Lung (tissue), 12 donors: ENCODE measurements around the gene STIM2. TPM values are rescaled to one million over a fixed set of nuclear protein-coding genes. Genes with fewer than 3 reads are reported as not detected.
A peak's percentile ranks its signal among the peaks of the same experiment; 100 is the strongest.

Experiments
- ATAC-seq: fragments of 200-7000 bp; cut with Tn5 transposase; one replicate; pipeline ENCODE4 v1.9.1; 2020; ENCODE audit warnings: moderate number of reproducible peaks; ENCODE audit not compliant: insufficient read depth, low FRiP score
- DNase-seq, 3 donors: peaks; one replicate each; pipeline ENCODE4 v3.0.0-alpha.2; 2013 to 2017
- H3K27ac ChIP-seq, 2 donors: one replicate each; pipeline ENCODE4 v1.5.1; 2013; ENCODE audit warnings: mild to moderate bottlenecking in 2 of 2, moderate library complexity in 2 of 2, control low read depth in 1 of 2, inconsistent platforms in 1 of 2, low read depth in 1 of 2, low read length in 1 of 2
- H3K27me3 ChIP-seq, 3 donors: one replicate each; pipeline ENCODE4 v1.5.1; 2013; ENCODE audit warnings: low read length in 2 of 3; ENCODE audit not compliant: control insufficient read depth in 3 of 3, insufficient read depth in 3 of 3
- H3K36me3 ChIP-seq, 4 donors: one replicate each; pipeline ENCODE4 v1.5.1; 2013; ENCODE audit warnings: low read length in 4 of 4, mild to moderate bottlenecking in 1 of 4, moderate library complexity in 1 of 4; ENCODE audit not compliant: control insufficient read depth in 4 of 4, insufficient read depth in 4 of 4
- H3K4me1 ChIP-seq, 5 donors: one replicate each; pipeline ENCODE4 v1.5.1; 2013; ENCODE audit warnings: low read length in 5 of 5, mild to moderate bottlenecking in 2 of 5, moderate library complexity in 1 of 5; ENCODE audit not compliant: control insufficient read depth in 5 of 5, insufficient read depth in 5 of 5
- H3K4me3 ChIP-seq: one replicate; pipeline ENCODE4 v1.5.1; 2013; ENCODE audit warnings: mild to moderate bottlenecking, control low read depth, moderate library complexity
- H3K9ac ChIP-seq, 2 donors: one replicate each; pipeline ENCODE4 v1.5.1; 2013; ENCODE audit warnings: low read length in 2 of 2, control low read depth in 1 of 2; ENCODE audit not compliant: insufficient read depth in 1 of 2
- H3K9me3 ChIP-seq, 4 donors: one replicate each; pipeline ENCODE4 v1.5.1; 2013; ENCODE audit warnings: low read length in 3 of 4, mild to moderate bottlenecking in 1 of 4, moderate library complexity in 1 of 4; ENCODE audit not compliant: control insufficient read depth in 4 of 4, insufficient read depth in 3 of 4
- CTCF ChIP-seq: IDR thresholded peaks from 2 replicates; pipeline ENCODE4 v1.5.1; 2012; ENCODE audit warnings: mild to moderate bottlenecking; ENCODE audit errors: control extremely low read depth, extremely low read depth
- WGBS, 2 donors: extraction: QIAGEN DNeasy Blood & Tissue Kit; methylation state at CpG; one replicate each; pipeline ENCODE4 v1.1.7; 2013; 5-methylcytosine and 5-hydroxymethylcytosine counted together
- polyA plus RNA-seq, 2 donors: library from polyadenylated mRNA; stranded (reverse); fragments of 200-250 nt; gene quantifications; one replicate each; pipeline ENCODE4 v1.2.1, GENCODE V29; 2013
- total RNA-seq, 2 donors: library from RNA; depleted of rRNA in 1 of 2; stranded (reverse); fragments of >200 nt in 1 of 2; gene quantifications; one replicate each; pipeline ENCODE4 v1.2.1, GENCODE V29; 2014 to 2021
- donor health status: control.
- donor health status: control.
- donor health status: Bipolar disorder and iron deficiency.
- donor health status: healthy.
- donor health status: DM: yes; HTN: yes; CAD: no.

Gene STIM2
- total and polyA plus RNA-seq, 4 donors = 12.7 to 35.5 (median 25.9) TPM

DNA sequence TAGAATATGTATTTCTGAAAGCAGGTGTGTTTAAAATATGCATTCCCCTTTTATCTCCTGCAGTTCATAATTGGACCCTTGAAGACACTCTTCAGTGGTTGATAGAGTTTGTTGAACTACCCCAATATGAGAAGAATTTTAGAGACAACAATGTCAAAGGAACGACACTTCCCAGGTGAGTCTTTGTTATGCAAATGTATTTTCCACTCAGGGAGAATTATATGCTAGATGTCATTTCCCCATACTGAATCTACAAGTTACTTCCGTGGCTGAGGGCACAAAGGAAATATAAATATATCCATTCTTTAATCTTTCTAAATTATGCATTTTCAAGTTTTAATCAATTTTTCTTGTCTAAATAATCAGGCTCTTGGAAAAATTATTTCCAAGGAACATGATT is 134.7 kb downstream of the STIM2 start:
- H3K4me3 ChIP-seq = no peak overlapping the region
- WGBS, 2 donors = 89 to 93% methylated on average over 2 of the region's 2 CpGs
- no peak overlapping the region for H3K9ac ChIP-seq
- H3K36me3 ChIP-seq = no peaks in the 10 kb centered on the region
- no peaks in the 10 kb centered on the region for H3K27me3 ChIP-seq
- DNase-seq = no peak
- no peak overlapping the region for H3K27ac ChIP-seq
- H3K9me3 ChIP-seq = no peaks in the 10 kb centered on the region
- no peak for ATAC-seq
- no peak for TF ChIP-seq CTCF
- peaks cover 0 to 37% (median 15%) of the 10 kb centered on the region in 5 donors for H3K4me1 ChIP-seq

- Histone ChIP-seq H3K4me1 (peaks cover 0 to 36% (median 15%) of the 10 kb centered on the region in 5 donors), H3K9ac (no peak overlapping the region)
Observed at GRCh38 chr4:26996745-26997144, 136.1 kb downstream of the STIM2 start.

DNA sequence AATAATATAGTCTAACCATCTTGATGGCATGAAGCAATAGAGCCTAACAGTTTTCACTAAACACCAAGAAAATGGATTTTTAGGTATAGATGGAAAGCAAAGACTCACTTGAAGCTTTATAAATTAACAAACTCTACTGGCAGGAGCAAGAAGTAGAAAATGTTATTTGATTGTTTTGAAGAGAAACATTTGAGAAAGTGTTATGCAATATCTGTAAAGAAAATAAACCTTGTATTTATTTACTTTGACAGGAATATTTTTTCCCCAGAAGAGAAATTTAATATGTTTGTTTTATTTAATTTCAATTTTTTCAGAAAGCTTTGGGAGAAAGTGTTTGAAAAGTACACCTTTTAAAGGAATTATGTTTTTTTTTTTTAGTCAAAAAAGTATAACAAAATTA is 139.0 kb downstream of the STIM2 start:
- H3K36me3 ChIP-seq = no peaks in the 10 kb centered on the region
- H3K9ac ChIP-seq = no peak overlapping the region
- no peaks in the 10 kb centered on the region for H3K27me3 ChIP-seq
- no peak overlapping the region for H3K27ac ChIP-seq
- DNase-seq = no peak
- no peak for TF ChIP-seq CTCF
- H3K4me3 ChIP-seq = no peak overlapping the region
- ATAC-seq = no peak
- H3K4me1 ChIP-seq = peaks cover 0 to 25% (median 5%) of the 10 kb centered on the region in 5 donors
- no peaks in the 10 kb centered on the region for H3K9me3 ChIP-seq

More at GRCh38 chr4:26996745-26997144, 136.1 kb downstream of the STIM2 start:
- ATAC-seq (no peak), DNase-seq (no peak)
- Histone ChIP-seq H3K27me3 (no peaks in the 10 kb centered on the region), H3K36me3 (no peaks in the 10 kb centered on the region), H3K27ac (no peak overlapping the region), H3K9me3 (no peaks in the 10 kb centered on the region), H3K4me3 (no peak overlapping the region)
- no peak for TF ChIP-seq CTCF

DNA sequence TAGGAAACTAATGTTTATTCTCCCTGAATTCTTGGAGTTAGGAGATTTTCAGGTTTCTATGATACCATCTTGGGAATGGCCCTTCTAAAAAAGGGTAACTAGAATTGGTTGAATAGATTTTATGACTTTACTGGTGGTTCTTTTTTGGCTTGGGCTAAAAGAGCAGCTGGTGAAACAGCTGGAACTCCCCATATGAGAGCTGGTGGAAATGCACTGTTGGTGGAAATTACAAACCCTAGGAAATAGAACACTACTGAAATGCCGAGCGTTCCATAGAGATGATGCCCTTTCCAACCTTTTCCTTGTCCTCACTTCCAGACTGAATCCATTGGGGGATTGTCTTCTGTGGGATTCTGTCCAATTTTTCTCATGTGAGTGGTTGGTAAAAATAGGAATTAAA is 139.5 kb downstream of the STIM2 start:
- Histone ChIP-seq H3K27me3 (no peaks in the 10 kb centered on the region), H3K4me3 (no peak overlapping the region), H3K27ac (no peak overlapping the region), H3K36me3 (no peaks in the 10 kb centered on the region), H3K9me3 (no peaks in the 10 kb centered on the region), H3K4me1 (peaks cover 0 to 22% (median 5%) of the 10 kb centered on the region in 5 donors), H3K9ac (no peak overlapping the region)
- TF ChIP-seq CTCF = no peak
- peak in 2 of 3 donors; percentile 46 to 58 for DNase-seq
- 87 to 97% methylated on average over 2 of the region's 2 CpGs for WGBS, 2 donors
- ATAC-seq = no peak
